Pancreas (tissue), 10 donors: ENCODE data around the gene HPX. TPM values are rescaled to one million over a fixed set of nuclear protein-coding genes. Genes with fewer than 3 reads are reported as not detected.

Source experiments
- ATAC-seq, 4 donors: fragments of 200-7000 bp; cut with Tn5 transposase; one replicate each; pipeline versions ENCODE4 v1.8.0 to v1.9.1; 2020; ENCODE audit warnings: mild to moderate bottlenecking in 4 of 4, moderate library complexity in 4 of 4
- DNase-seq, 6 donors: peaks; one replicate each; pipeline ENCODE4 v3.0.0-alpha.2; 2020
- FAIRE-seq: peaks from 2 replicates; lab custom pipeline; 2012; peaks lifted over from hg19 to GRCh38; lab: Jason Lieb, UNC
- H3K27ac ChIP-seq, 4 donors: fragments of 200-600 bp; sonication (generic); 1 replicate in 3 of 4; 2 replicates in 1 of 4; pipeline versions ENCODE4 v1.5.0 to v1.8.0; 2020
- H3K27me3 ChIP-seq, 4 donors: fragments of 200-600 bp; one replicate each; pipeline ENCODE4 v1.8.0; 2021
- H3K36me3 ChIP-seq, 3 donors: fragments of 200-600 bp; sonication (generic) in 1 of 3; one replicate each; pipeline versions ENCODE4 v1.5.0 to v1.8.0; 2020 to 2021
- H3K4me1 ChIP-seq, 3 donors: fragments of 200-600 bp; one replicate each; pipeline ENCODE4 v1.8.0; 2021
- H3K4me3 ChIP-seq, 4 donors: fragments of 200-600 bp; sonication (generic) in 2 of 4; one replicate each; pipeline versions ENCODE4 v1.5.0 to v1.8.0; 2020 to 2021
- H3K9me3 ChIP-seq, 4 donors: fragments of 200-600 bp; one replicate each; pipeline ENCODE4 v1.8.0; 2021
- WGBS, 2 donors: extraction: QIAGEN DNeasy Blood & Tissue Kit; methylation state at CpG; one replicate each; pipeline ENCODE4 v1.1.7; 2013; 5-methylcytosine and 5-hydroxymethylcytosine counted together
- intact Hi-C, 3 donors: fragments of 100-400 bp; cut with DNase I; formaldehyde crosslinking; loops; one replicate each; pipeline versions ENCODE4 v1.11.1 to v1.14.2; 2022
- polyA plus RNA-seq, 2 donors: library from polyadenylated mRNA; stranded (reverse); fragments of 200-250 nt; gene quantifications; one replicate each; pipeline ENCODE4 v1.2.3, GENCODE V29; 2013
- total RNA-seq, 6 donors: library from RNA; stranded (reverse); fragmentation: NEBNext Ultra II Directional in 4 of 6; extraction: Animal tissue kit (Norgen Biotek cat#: 25700) in 4 of 6; gene quantifications; one replicate each; pipeline versions ENCODE4 v1.2.1 to v1.2.4, GENCODE V29; 2021 to 2023
- TF ChIP-seq, protein P1 (sequence below), 4 donors: fragments of 200-600 bp; sonication (generic) in 3 of 4; IDR thresholded peaks; one replicate each; pipeline versions ENCODE4 v1.5.0 to v1.8.0; 2021; ENCODE audit warnings: antibody characterized with exemption in 4 of 4
- donor health status: healthy with polysubstance abuse.
- donor health status: DM: no; HTN: no; CAD: no; lungs with moderate emphysema.
- donor health status: DM: no; HTN: no; CAD: no.
- donor health status: control.
- donor health status: control.
- donor health status: Bipolar disorder and iron deficiency.
- donor health status: DM: yes; HTN: yes; CAD: no.
- donor health status: DM: no; HTN: no; CAD: no.
- donor health status: DM: no; HTN: no; CAD: no.
- donor health status: DM: yes; HTN: yes; CAD: no.

Gene HPX
- total and polyA plus RNA-seq, 8 donors: 0.91 to 5.2 (median 2.9) TPM

DNA sequence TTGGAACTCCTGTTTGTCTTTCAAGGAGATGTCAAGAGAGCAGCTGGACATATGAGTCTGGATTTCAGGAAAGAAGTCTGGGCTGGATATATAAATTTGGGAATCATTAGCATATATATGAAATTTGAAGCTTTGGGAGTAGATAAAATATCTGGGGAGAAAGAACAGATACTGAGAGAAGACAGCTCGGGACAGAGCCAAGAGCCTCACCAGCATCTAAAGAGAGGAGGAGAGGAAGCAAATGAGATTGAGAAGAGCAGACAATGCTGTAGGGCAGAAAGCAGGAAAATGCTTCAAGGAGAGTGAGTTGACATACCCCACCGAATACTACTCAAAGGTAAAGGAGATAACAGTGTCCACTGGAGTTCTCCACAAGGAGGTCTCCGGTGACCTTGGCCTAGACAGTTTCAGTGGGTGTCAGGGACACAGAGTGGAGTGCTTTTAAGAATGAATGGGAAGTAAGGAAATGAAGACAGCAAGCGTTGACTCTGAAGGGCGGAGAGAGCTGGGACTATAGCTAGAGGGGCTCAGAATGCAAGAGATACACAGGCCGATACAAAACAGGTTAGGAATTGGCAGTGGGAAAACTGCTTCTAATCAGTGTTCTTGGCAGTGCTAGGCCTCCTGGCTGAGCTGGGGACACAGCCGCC lies 22.8 kb downstream of the HPX start:
- peak overlapping the region; percentile 66 to 97 (median 74) for H3K4me3 ChIP-seq
- H3K36me3 ChIP-seq: no peaks in the 10 kb centered on the region
- H3K27ac ChIP-seq: peak overlapping the region; percentile 70 to 84 (median 78)
- DNase-seq (no peak), ATAC-seq (peak; percentile 50 to 73 (median 58)), FAIRE-seq (no peak)
- H3K9me3 ChIP-seq: no peaks in the 10 kb centered on the region
- WGBS, 2 donors: 39 to 42% methylated on average over 7 of the region's 7 CpGs
- intact Hi-C loops: no loop called here
- H3K27me3 ChIP-seq: no peaks in the 10 kb centered on the region
- TF ChIP-seq, protein P1, sequence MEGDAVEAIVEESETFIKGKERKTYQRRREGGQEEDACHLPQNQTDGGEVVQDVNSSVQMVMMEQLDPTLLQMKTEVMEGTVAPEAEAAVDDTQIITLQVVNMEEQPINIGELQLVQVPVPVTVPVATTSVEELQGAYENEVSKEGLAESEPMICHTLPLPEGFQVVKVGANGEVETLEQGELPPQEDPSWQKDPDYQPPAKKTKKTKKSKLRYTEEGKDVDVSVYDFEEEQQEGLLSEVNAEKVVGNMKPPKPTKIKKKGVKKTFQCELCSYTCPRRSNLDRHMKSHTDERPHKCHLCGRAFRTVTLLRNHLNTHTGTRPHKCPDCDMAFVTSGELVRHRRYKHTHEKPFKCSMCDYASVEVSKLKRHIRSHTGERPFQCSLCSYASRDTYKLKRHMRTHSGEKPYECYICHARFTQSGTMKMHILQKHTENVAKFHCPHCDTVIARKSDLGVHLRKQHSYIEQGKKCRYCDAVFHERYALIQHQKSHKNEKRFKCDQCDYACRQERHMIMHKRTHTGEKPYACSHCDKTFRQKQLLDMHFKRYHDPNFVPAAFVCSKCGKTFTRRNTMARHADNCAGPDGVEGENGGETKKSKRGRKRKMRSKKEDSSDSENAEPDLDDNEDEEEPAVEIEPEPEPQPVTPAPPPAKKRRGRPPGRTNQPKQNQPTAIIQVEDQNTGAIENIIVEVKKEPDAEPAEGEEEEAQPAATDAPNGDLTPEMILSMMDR (IDR thresholded peaks at IDR 0.05): no peak
- H3K4me1 ChIP-seq: peaks cover 0 to 6% (median 4%) of the 10 kb centered on the region in 3 donors

DNA sequence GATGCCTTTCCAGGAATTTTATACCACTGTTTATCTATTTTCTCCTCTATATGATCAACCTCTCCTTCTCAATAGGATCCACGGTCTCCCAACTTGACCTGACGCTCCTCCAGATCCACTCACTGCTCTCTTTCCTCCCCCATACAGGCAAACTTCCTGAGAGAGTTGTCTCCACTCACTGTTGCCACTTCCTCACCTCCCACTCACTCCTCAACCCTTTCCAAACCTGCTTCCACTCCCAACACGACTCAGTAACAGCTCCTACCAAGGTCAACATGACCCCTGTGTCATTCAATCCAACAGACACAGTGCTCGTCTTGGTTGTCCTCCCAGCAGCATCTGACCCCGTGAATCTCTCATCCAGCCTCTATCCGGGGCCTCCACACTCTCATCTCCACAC lies 25.0 kb downstream of the HPX start:
- TF ChIP-seq, protein P1 (IDR thresholded peaks at IDR 0.05): no peak
- H3K9me3 ChIP-seq: no peaks in the 10 kb centered on the region
- H3K36me3 ChIP-seq: no peaks in the 10 kb centered on the region
- ATAC-seq (no peak), FAIRE-seq (no peak), DNase-seq (no peak)
- H3K27ac ChIP-seq: no peak overlapping the region
- peaks cover 0 to 6% (median 4%) of the 10 kb centered on the region in 3 donors for H3K4me1 ChIP-seq
- intact Hi-C loops: no loop called here
- no peak overlapping the region for H3K4me3 ChIP-seq
- WGBS, 2 donors: 72 to 76% methylated on average over 6 of the region's 6 CpGs
- no peaks in the 10 kb centered on the region for H3K27me3 ChIP-seq

DNA sequence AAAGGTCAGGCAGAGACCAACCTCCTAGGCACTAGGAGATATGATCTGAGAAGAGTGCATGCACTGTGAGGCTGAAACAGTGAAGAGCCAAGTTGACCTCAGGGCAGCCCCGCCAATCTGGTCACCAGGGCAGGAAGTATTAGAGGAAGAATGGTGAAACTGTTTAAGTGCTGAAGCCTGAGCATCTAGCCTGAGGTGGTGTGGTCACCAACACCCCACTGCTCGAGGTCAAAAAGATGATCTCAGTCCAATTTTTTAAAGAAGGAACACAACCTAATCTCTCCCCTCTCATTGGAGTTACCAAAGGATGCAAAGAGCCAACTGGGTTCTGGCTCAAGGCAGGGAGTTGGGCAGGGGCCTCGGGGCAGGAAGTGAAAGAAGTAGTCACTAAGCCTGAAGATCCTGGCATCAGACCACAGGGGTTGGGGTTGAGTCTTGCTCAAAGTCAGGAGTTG lies 25.9 kb downstream of the HPX start:
- DNase-seq (no peak), FAIRE-seq (no peak), ATAC-seq (no peak)
- peaks cover 0 to 6% (median 4%) of the 10 kb centered on the region in 3 donors for H3K4me1 ChIP-seq
- H3K27ac ChIP-seq: no peak overlapping the region
- H3K36me3 ChIP-seq: no peaks in the 10 kb centered on the region
- TF ChIP-seq, protein P1 (IDR thresholded peaks at IDR 0.05): no peak
- H3K9me3 ChIP-seq: no peaks in the 10 kb centered on the region
- 73 to 84% methylated on average over 3 of the region's 3 CpGs for WGBS, 2 donors
- H3K4me3 ChIP-seq: no peak overlapping the region
- H3K27me3 ChIP-seq: no peaks in the 10 kb centered on the region
- intact Hi-C loops: no loop called here

DNA sequence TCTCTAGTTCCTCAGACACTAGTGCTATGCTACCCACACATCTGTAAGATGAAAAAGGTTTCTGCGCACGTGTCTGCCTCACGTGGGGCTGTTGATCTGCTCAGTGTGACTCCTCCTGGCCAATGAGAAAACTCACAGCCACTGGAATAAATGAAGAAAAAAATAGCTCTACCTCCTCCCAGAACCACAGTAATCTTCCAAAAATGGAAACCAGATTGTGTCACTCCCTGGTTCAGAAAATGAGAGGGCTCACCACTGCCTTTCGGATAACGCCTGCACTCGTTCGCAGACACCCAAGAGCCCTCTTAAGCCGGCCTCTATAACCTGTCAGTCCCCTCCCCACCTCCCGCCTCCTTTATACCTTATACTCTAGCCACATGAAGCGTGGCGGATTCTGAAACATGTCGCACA lies 27.0 kb downstream of the HPX start:
- Histone ChIP-seq H3K4me1 (no peaks in the 10 kb centered on the region), H3K27me3 (no peaks in the 10 kb centered on the region), H3K9me3 (no peaks in the 10 kb centered on the region), H3K4me3 (no peak overlapping the region), H3K36me3 (no peaks in the 10 kb centered on the region), H3K27ac (no peak overlapping the region)
- intact Hi-C loops: no loop called here
- DNase-seq (no peak), ATAC-seq (no peak), FAIRE-seq (no peak)
- 87 to 94% methylated on average over 12 of the region's 12 CpGs for WGBS, 2 donors
- TF ChIP-seq, protein P1 (IDR thresholded peaks at IDR 0.05): no peak

DNA sequence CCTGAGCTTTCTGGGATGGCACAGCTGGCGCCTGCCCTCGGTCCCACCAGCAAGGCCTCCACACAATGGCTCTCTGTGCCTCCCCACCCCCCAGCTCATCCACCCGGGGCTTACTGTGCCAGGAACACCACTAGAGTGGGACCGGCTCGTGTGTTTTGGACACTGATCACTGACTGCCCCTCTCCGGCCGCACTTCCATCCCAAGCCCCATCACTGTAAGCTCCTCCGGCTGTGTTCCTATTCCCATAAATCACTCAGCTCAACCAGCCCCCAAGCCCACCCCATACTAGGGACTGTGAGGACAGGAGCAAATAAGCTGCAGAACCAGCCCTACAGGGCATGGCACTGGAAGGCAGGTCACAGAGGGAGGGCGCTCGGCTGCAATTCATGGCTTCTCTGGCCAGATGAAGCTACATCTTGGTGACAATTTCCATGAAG lies 29.2 kb downstream of the HPX start:
- intact Hi-C loops: no loop called here
- Histone ChIP-seq H3K27me3 (no peaks in the 10 kb centered on the region), H3K27ac (no peak overlapping the region), H3K4me3 (no peak overlapping the region), H3K36me3 (no peaks in the 10 kb centered on the region), H3K9me3 (no peaks in the 10 kb centered on the region), H3K4me1 (no peaks in the 10 kb centered on the region)
- WGBS, 2 donors: 89 to 90% methylated on average over 10 of the region's 10 CpGs
- TF ChIP-seq, protein P1 (IDR thresholded peaks at IDR 0.05): no peak
- ATAC-seq (no peak), DNase-seq (no peak), FAIRE-seq (no peak)
